NB4 (cell line): ENCODE data around the gene MEIS1.

Experiments used
- CTCF ChIP-seq: IDR thresholded peaks from one replicate; pipeline ENCODE4 v1.5.1; 2012; ENCODE audit warnings: low read depth, low read length
- MAX ChIP-seq: IDR thresholded peaks from 2 replicates; pipeline ENCODE4 v1.6.1; 2011; ENCODE audit warnings: low read depth, low read length
- MYC ChIP-seq: IDR thresholded peaks from 2 replicates; pipeline ENCODE4 v1.6.1; 2011; ENCODE audit warnings: low read depth, low read length
- POLR2A ChIP-seq: IDR thresholded peaks from 2 replicates; pipeline ENCODE4 v1.6.1; 2011; ENCODE audit warnings: mild to moderate bottlenecking; ENCODE audit not compliant: insufficient read length; ENCODE audit errors: extremely low read depth

DNA sequence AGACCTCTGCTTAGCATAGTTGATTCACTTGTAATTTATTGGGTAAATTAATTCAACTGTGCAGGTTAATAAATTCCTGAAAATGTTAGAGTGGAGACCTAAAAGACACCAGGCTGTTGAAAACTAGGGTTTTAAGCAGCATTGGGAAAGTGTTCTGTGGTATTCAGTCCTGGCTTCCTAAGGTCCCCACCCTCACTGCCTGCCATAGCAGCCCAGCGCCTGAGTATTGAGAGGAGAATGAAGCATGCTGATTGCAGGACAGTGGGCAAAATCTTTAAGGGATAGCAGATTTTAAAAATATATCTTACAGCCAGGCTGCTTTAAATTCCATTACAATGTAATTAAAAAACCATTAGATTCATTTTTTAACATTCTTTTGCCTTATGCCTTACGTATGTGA, 20.6 kb downstream of the MEIS1 start:
- TF ChIP-seq CTCF = no peak
- no peak for TF ChIP-seq POLR2A
- TF ChIP-seq MAX = no peak
- no peak for TF ChIP-seq MYC
